Measurements from ENCODE around the gene NKAIN2.

DNA sequence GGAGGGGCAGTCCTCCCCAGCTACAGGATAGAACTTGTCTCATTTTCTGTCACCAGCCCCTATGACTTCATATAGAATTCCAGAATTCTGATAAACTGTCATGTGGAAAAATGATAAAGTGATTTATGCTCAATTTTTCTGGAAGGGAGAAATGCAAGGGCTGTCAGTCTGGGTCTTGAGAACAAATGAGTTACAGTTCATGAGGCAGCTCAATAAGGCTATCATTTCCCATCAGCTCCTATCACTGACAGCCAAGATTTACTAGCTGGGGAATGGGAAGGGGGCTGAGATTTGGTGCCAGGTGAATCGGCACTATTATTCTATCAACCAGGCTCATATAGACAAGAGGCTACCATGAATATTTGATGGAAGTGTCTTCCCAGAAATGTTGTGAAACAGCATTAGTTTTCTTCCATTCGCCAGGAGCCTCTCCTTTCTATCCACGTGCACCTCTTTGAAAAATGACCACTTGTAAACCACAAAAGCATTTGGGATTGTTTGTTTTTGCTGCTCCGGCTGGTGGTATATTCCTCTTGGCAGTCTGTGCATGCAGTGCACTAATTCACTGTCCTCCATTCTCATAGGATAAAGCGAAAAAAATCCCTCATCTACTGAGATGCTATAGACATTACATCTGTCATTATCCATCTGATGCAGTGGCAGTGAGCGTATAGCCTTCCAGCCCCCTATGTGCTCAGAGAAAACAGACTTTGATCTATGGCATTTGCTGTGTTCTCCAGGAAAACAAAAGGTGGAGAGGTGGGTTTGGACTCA lies 629.9 kb downstream of the NKAIN2 start:
- TF ChIP-seq EHMT2 (IDR thresholded peaks at IDR 0.05) (no peak), ZNF274 (IDR thresholded peaks at IDR 0.05; ENCODE audit: borderline replicate concordance, low read depth, low read length) (no peak), GTF2A2 (tag; IDR thresholded peaks at IDR 0.05) (no peak), HMG20B (CRISPR knock-in tag; IDR thresholded peaks at IDR 0.05) (no peak)
- TF ChIP-seq, protein P1, sequence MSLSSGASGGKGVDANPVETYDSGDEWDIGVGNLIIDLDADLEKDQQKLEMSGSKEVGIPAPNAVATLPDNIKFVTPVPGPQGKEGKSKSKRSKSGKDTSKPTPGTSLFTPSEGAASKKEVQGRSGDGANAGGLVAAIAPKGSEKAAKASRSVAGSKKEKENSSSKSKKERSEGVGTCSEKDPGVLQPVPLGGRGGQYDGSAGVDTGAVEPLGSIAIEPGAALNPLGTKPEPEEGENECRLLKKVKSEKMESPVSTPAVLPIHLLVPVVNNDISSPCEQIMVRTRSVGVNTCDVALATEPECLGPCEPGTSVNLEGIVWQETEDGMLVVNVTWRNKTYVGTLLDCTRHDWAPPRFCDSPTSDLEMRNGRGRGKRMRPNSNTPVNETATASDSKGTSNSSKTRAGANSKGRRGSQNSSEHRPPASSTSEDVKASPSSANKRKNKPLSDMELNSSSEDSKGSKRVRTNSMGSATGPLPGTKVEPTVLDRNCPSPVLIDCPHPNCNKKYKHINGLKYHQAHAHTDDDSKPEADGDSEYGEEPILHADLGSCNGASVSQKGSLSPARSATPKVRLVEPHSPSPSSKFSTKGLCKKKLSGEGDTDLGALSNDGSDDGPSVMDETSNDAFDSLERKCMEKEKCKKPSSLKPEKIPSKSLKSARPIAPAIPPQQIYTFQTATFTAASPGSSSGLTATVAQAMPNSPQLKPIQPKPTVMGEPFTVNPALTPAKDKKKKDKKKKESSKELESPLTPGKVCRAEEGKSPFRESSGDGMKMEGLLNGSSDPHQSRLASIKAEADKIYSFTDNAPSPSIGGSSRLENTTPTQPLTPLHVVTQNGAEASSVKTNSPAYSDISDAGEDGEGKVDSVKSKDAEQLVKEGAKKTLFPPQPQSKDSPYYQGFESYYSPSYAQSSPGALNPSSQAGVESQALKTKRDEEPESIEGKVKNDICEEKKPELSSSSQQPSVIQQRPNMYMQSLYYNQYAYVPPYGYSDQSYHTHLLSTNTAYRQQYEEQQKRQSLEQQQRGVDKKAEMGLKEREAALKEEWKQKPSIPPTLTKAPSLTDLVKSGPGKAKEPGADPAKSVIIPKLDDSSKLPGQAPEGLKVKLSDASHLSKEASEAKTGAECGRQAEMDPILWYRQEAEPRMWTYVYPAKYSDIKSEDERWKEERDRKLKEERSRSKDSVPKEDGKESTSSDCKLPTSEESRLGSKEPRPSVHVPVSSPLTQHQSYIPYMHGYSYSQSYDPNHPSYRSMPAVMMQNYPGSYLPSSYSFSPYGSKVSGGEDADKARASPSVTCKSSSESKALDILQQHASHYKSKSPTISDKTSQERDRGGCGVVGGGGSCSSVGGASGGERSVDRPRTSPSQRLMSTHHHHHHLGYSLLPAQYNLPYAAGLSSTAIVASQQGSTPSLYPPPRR (CRISPR knock-in tag; IDR thresholded peaks at IDR 0.05; ENCODE audit: borderline replicate concordance) = no peak
- TF ChIP-seq, protein P2, sequence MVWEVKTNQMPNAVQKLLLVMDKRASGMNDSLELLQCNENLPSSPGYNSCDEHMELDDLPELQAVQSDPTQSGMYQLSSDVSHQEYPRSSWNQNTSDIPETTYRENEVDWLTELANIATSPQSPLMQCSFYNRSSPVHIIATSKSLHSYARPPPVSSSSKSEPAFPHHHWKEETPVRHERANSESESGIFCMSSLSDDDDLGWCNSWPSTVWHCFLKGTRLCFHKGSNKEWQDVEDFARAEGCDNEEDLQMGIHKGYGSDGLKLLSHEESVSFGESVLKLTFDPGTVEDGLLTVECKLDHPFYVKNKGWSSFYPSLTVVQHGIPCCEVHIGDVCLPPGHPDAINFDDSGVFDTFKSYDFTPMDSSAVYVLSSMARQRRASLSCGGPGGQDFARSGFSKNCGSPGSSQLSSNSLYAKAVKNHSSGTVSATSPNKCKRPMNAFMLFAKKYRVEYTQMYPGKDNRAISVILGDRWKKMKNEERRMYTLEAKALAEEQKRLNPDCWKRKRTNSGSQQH (CRISPR knock-in tag; IDR thresholded peaks at IDR 0.05) = no peak
- TF ChIP-seq, protein P3, sequence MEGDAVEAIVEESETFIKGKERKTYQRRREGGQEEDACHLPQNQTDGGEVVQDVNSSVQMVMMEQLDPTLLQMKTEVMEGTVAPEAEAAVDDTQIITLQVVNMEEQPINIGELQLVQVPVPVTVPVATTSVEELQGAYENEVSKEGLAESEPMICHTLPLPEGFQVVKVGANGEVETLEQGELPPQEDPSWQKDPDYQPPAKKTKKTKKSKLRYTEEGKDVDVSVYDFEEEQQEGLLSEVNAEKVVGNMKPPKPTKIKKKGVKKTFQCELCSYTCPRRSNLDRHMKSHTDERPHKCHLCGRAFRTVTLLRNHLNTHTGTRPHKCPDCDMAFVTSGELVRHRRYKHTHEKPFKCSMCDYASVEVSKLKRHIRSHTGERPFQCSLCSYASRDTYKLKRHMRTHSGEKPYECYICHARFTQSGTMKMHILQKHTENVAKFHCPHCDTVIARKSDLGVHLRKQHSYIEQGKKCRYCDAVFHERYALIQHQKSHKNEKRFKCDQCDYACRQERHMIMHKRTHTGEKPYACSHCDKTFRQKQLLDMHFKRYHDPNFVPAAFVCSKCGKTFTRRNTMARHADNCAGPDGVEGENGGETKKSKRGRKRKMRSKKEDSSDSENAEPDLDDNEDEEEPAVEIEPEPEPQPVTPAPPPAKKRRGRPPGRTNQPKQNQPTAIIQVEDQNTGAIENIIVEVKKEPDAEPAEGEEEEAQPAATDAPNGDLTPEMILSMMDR (IDR thresholded peaks at IDR 0.05 in 2 of 3, conservative IDR thresholded peaks at IDR 0.05 in 1 of 3; ENCODE audit: insufficient read depth in 2 of 3, low read depth in 1 of 3, low read length in 3 of 3) = no peak
